ENCODE data around the gene PPP2R2C. TPM values are rescaled to one million over a fixed set of nuclear protein-coding genes. Genes with fewer than 3 reads are reported as not detected.

PPP2R2C gene
- total and polyA plus RNA-seq, 7 experiments from 2014 or later = not detected

- Mint-ChIP-seq H3K4me1 (no peaks in the 10 kb centered on the region), H3K4me3 (no peak overlapping the region), H3K27ac (no peak overlapping the region), H3K9me3 (peaks cover 0 to 1% (median 0%) of the 10 kb centered on the region in 11 donors), H3K27me3 (peaks cover 0 to 18% (median 3%) of the 10 kb centered on the region in 5 donors), H3K36me3 (no peaks in the 10 kb centered on the region)
- Histone ChIP-seq H3K4me3 (ENCODE audit: low read length) (no peak overlapping the region), H3K9me3 (ENCODE audit: control insufficient read depth in 2 of 3, low read length in 3 of 3) (no peaks in the 10 kb centered on the region), H3K27me3 (ENCODE audit: control insufficient read depth in 2 of 2, insufficient read depth in 2 of 2, low read length in 2 of 2) (no peaks in the 10 kb centered on the region), H3K4me1 (ENCODE audit: control insufficient read depth in 2 of 2, insufficient read depth in 2 of 2, low read length in 2 of 2) (no peaks in the 10 kb centered on the region), H3K36me3 (ENCODE audit: control insufficient read depth in 2 of 3, insufficient read depth in 3 of 3, low read length in 3 of 3) (no peaks in the 10 kb centered on the region), H3K27ac (ENCODE audit: low read depth, low read length) (no peak overlapping the region)
- DNase-seq (no peak), ATAC-seq (no peak)
- intact Hi-C loops (cut with micrococcal nuclease) = no loop called here
- CTCF ChIA-PET = no interaction called here
- POLR2A ChIA-PET = no interaction called here
Measured at GRCh38 chr4:6369035-6369434, 103.4 kb downstream of the PPP2R2C start.

- no peak for ATAC-seq
- H3K27ac Mint-ChIP-seq = no peak overlapping the region
- ChIA-PET CTCF (no interaction called here), POLR2A (no interaction called here)
- Histone ChIP-seq H3K9me3 (ENCODE audit: control insufficient read depth in 2 of 3, low read length in 3 of 3) (no peaks in the 10 kb centered on the region), H3K36me3 (ENCODE audit: control insufficient read depth in 2 of 3, insufficient read depth in 3 of 3, low read length in 3 of 3) (no peaks in the 10 kb centered on the region), H3K27ac (ENCODE audit: low read depth, low read length) (no peak overlapping the region), H3K4me1 (ENCODE audit: control insufficient read depth in 2 of 2, insufficient read depth in 2 of 2, low read length in 2 of 2) (no peaks in the 10 kb centered on the region), H3K27me3 (ENCODE audit: control insufficient read depth in 2 of 2, insufficient read depth in 2 of 2, low read length in 2 of 2) (no peaks in the 10 kb centered on the region), H3K4me3 (ENCODE audit: low read length) (no peak overlapping the region)
- H3K27me3 Mint-ChIP-seq = peaks cover 0 to 21% (median 3%) of the 10 kb centered on the region in 5 donors
- H3K4me1 Mint-ChIP-seq = no peaks in the 10 kb centered on the region
- DNase-seq = no peak
- H3K4me3 Mint-ChIP-seq = no peak overlapping the region
- intact Hi-C loops (cut with micrococcal nuclease) = no loop called here
- H3K9me3 Mint-ChIP-seq = peaks cover 0 to 3% (median 0%) of the 10 kb centered on the region in 11 donors
- H3K36me3 Mint-ChIP-seq = no peaks in the 10 kb centered on the region
Measured at GRCh38 chr4:6368601-6369000, 103.8 kb downstream of the PPP2R2C start.

- H3K36me3 Mint-ChIP-seq = no peaks in the 10 kb centered on the region
- peaks cover 0 to 21% (median 3%) of the 10 kb centered on the region in 5 donors for H3K27me3 Mint-ChIP-seq
- H3K4me1 Mint-ChIP-seq = no peaks in the 10 kb centered on the region
- Histone ChIP-seq H3K27me3 (ENCODE audit: control insufficient read depth in 2 of 2, insufficient read depth in 2 of 2, low read length in 2 of 2) (no peaks in the 10 kb centered on the region), H3K36me3 (ENCODE audit: control insufficient read depth in 2 of 3, insufficient read depth in 3 of 3, low read length in 3 of 3) (no peaks in the 10 kb centered on the region), H3K4me3 (ENCODE audit: low read length) (no peak overlapping the region), H3K27ac (ENCODE audit: low read depth, low read length) (no peak overlapping the region), H3K4me1 (ENCODE audit: control insufficient read depth in 2 of 2, insufficient read depth in 2 of 2, low read length in 2 of 2) (no peaks in the 10 kb centered on the region), H3K9me3 (ENCODE audit: control insufficient read depth in 2 of 3, low read length in 3 of 3) (no peaks in the 10 kb centered on the region)
- CTCF ChIA-PET = no interaction called here
- POLR2A ChIA-PET = no interaction called here
- H3K9me3 Mint-ChIP-seq = peaks cover 0 to 3% (median 0%) of the 10 kb centered on the region in 11 donors
- DNase-seq = no peak
- intact Hi-C loops (cut with micrococcal nuclease) = no loop called here
- H3K27ac Mint-ChIP-seq = no peak overlapping the region
- ATAC-seq = no peak
- H3K4me3 Mint-ChIP-seq = no peak overlapping the region
Measured at GRCh38 chr4:6368096-6368495, 104.3 kb downstream of the PPP2R2C start.

- CTCF ChIA-PET = no interaction called here
- H3K9me3 Mint-ChIP-seq = peaks cover 0 to 3% (median 0%) of the 10 kb centered on the region in 11 donors
- intact Hi-C loops (cut with micrococcal nuclease) = no loop called here
Measured at GRCh38 chr4:6367371-6367851, 105.0 kb downstream of the PPP2R2C start.

GRCh38 chr4:6366581-6366980 lies 105.8 kb downstream of the PPP2R2C start:
- Histone ChIP-seq H3K27ac (ENCODE audit: low read depth, low read length) (no peak overlapping the region), H3K9me3 (ENCODE audit: control insufficient read depth in 2 of 3, low read length in 3 of 3) (no peaks in the 10 kb centered on the region), H3K4me1 (ENCODE audit: control insufficient read depth in 2 of 2, insufficient read depth in 2 of 2, low read length in 2 of 2) (no peaks in the 10 kb centered on the region), H3K36me3 (ENCODE audit: control insufficient read depth in 2 of 3, insufficient read depth in 3 of 3, low read length in 3 of 3) (no peaks in the 10 kb centered on the region), H3K4me3 (ENCODE audit: low read length) (no peak overlapping the region), H3K27me3 (ENCODE audit: control insufficient read depth in 2 of 2, insufficient read depth in 2 of 2, low read length in 2 of 2) (no peaks in the 10 kb centered on the region)
- peaks cover 0 to 27% (median 3%) of the 10 kb centered on the region in 5 donors for H3K27me3 Mint-ChIP-seq
- peaks cover 0 to 3% (median 0%) of the 10 kb centered on the region in 11 donors for H3K9me3 Mint-ChIP-seq
- no peaks in the 10 kb centered on the region for H3K4me1 Mint-ChIP-seq
- POLR2A ChIA-PET = no interaction called here
- ATAC-seq (peak; percentile 15), DNase-seq (no peak)
- CTCF ChIA-PET = no interaction called here
- intact Hi-C loops (cut with micrococcal nuclease) = no loop called here
- H3K4me3 Mint-ChIP-seq = no peak overlapping the region
- no peaks in the 10 kb centered on the region for H3K36me3 Mint-ChIP-seq
- H3K27ac Mint-ChIP-seq = no peak overlapping the region

More at GRCh38 chr4:6367371-6367851, 105.0 kb downstream of the PPP2R2C start:
- Mint-ChIP-seq H3K4me1 (no peaks in the 10 kb centered on the region), H3K27ac (no peak overlapping the region), H3K4me3 (no peak overlapping the region), H3K27me3 (peaks cover 0 to 21% (median 3%) of the 10 kb centered on the region in 5 donors), H3K36me3 (no peaks in the 10 kb centered on the region)
- no peaks in the 10 kb centered on the region for H3K9me3 ChIP-seq (ENCODE audit: control insufficient read depth in 2 of 3, low read length in 3 of 3)
- H3K27ac ChIP-seq (ENCODE audit: low read depth, low read length) = no peak overlapping the region
- H3K4me1 ChIP-seq (ENCODE audit: control insufficient read depth in 2 of 2, insufficient read depth in 2 of 2, low read length in 2 of 2) = no peaks in the 10 kb centered on the region
- no peaks in the 10 kb centered on the region for H3K36me3 ChIP-seq (ENCODE audit: control insufficient read depth in 2 of 3, insufficient read depth in 3 of 3, low read length in 3 of 3)
- POLR2A ChIA-PET = no interaction called here
- no peaks in the 10 kb centered on the region for H3K27me3 ChIP-seq (ENCODE audit: control insufficient read depth in 2 of 2, insufficient read depth in 2 of 2, low read length in 2 of 2)
- DNase-seq = no peak
- H3K4me3 ChIP-seq (ENCODE audit: low read length) = no peak overlapping the region
- no peak for ATAC-seq

- ATAC-seq (no peak), DNase-seq (no peak)
- no peaks in the 10 kb centered on the region for H3K27me3 ChIP-seq (ENCODE audit: control insufficient read depth in 2 of 2, insufficient read depth in 2 of 2, low read length in 2 of 2)
- ChIA-PET CTCF (no interaction called here), POLR2A (no interaction called here)
- H3K4me1 ChIP-seq (ENCODE audit: control insufficient read depth in 2 of 2, insufficient read depth in 2 of 2, low read length in 2 of 2) = no peaks in the 10 kb centered on the region
- H3K27ac ChIP-seq (ENCODE audit: low read depth, low read length) = no peak overlapping the region
- H3K9me3 ChIP-seq (ENCODE audit: control insufficient read depth in 2 of 3, low read length in 3 of 3) = no peaks in the 10 kb centered on the region
- Mint-ChIP-seq H3K4me1 (no peaks in the 10 kb centered on the region), H3K4me3 (no peak overlapping the region), H3K27ac (no peak overlapping the region), H3K27me3 (peaks cover 0 to 37% (median 7%) of the 10 kb centered on the region in 5 donors), H3K36me3 (no peaks in the 10 kb centered on the region), H3K9me3 (peaks cover 0 to 3% (median 0%) of the 10 kb centered on the region in 11 donors)
- intact Hi-C loops (cut with micrococcal nuclease) = no loop called here
- no peak overlapping the region for H3K4me3 ChIP-seq (ENCODE audit: low read length)
- no peaks in the 10 kb centered on the region for H3K36me3 ChIP-seq (ENCODE audit: control insufficient read depth in 2 of 3, insufficient read depth in 3 of 3, low read length in 3 of 3)
Measured at GRCh38 chr4:6365545-6366086, 106.8 kb downstream of the PPP2R2C start.

- Mint-ChIP-seq H3K27me3 (peaks cover 0 to 34% (median 7%) of the 10 kb centered on the region in 5 donors), H3K36me3 (no peaks in the 10 kb centered on the region), H3K4me3 (no peak overlapping the region), H3K9me3 (peaks cover 0 to 3% (median 0%) of the 10 kb centered on the region in 11 donors), H3K27ac (no peak overlapping the region), H3K4me1 (no peaks in the 10 kb centered on the region)
- intact Hi-C loops (cut with micrococcal nuclease) = no loop called here
- CTCF ChIA-PET = no interaction called here
- Histone ChIP-seq H3K4me3 (ENCODE audit: low read length) (no peak overlapping the region), H3K27me3 (ENCODE audit: control insufficient read depth in 2 of 2, insufficient read depth in 2 of 2, low read length in 2 of 2) (no peaks in the 10 kb centered on the region), H3K27ac (ENCODE audit: low read depth, low read length) (no peak overlapping the region), H3K9me3 (ENCODE audit: control insufficient read depth in 2 of 3, low read length in 3 of 3) (no peaks in the 10 kb centered on the region), H3K36me3 (ENCODE audit: control insufficient read depth in 2 of 3, insufficient read depth in 3 of 3, low read length in 3 of 3) (no peaks in the 10 kb centered on the region), H3K4me1 (ENCODE audit: control insufficient read depth in 2 of 2, insufficient read depth in 2 of 2, low read length in 2 of 2) (no peaks in the 10 kb centered on the region)
- POLR2A ChIA-PET = no interaction called here
- ATAC-seq (no peak), DNase-seq (no peak)
Measured at GRCh38 chr4:6364581-6364980, 107.8 kb downstream of the PPP2R2C start.
